MCF 10A (cell line): ENCODE results near the gene PCDH15. TPM values are rescaled to one million over a fixed set of nuclear protein-coding genes. Genes with fewer than 3 reads are reported as not detected.

Source experiments
- BruUV-seq: library from RNA; stranded (reverse); fragments of 400-500 nt; replicated peaks from 2 replicates; lab custom pipeline; 2021; lab: Mats Ljungman, UMichigan
- CTCF ChIA-PET: fragments of 300-600 bp; sonication (Branson Sonifier 250); formaldehyde crosslinking; extraction: SDS; loops from one replicate; lab custom pipeline; 2021; ENCODE audit warnings: antibody characterized with exemption, inconsistent platforms; lab: Yijun Ruan, JAX
- POLR2A ChIA-PET: fragments of 300-600, 350-650 bp; sonication (Branson Sonifier 250); formaldehyde crosslinking; extraction: SDS; loops from one replicate; lab custom pipeline; 2020; ENCODE audit warnings: antibody characterized with exemption, inconsistent platforms; lab: Yijun Ruan, JAX
- DNase-seq: peaks from one replicate; pipeline ENCODE4 v3.0.0-alpha.2; 2018; ENCODE audit not compliant: unreplicated experiment
- H3K27ac Mint-ChIP-seq: one replicate; pipeline ENCODE4 v1.8.0; 2022; ENCODE audit warnings: mild to moderate bottlenecking, low read depth, mixed read lengths; ENCODE audit not compliant: unreplicated experiment
- H3K27me3 Mint-ChIP-seq: one replicate; pipeline ENCODE4 v1.8.0; 2022; ENCODE audit warnings: mixed read lengths; ENCODE audit not compliant: insufficient read depth, unreplicated experiment
- H3K36me3 Mint-ChIP-seq: one replicate; pipeline ENCODE4 v1.8.0; 2022; ENCODE audit warnings: mild to moderate bottlenecking, moderate library complexity, mixed read lengths; ENCODE audit not compliant: insufficient read depth, unreplicated experiment
- H3K4me1 Mint-ChIP-seq: one replicate; pipeline ENCODE4 v1.8.0; 2022; ENCODE audit warnings: mixed read lengths; ENCODE audit not compliant: insufficient read depth, unreplicated experiment
- H3K4me3 Mint-ChIP-seq: one replicate; pipeline ENCODE4 v1.8.0; 2022; ENCODE audit warnings: mild to moderate bottlenecking, moderate library complexity, mixed read lengths; ENCODE audit not compliant: unreplicated experiment
- H3K9me3 Mint-ChIP-seq: one replicate; pipeline ENCODE4 v1.8.0; 2022; ENCODE audit warnings: mixed read lengths; ENCODE audit not compliant: unreplicated experiment
- intact Hi-C: fragments of 100-400 bp; cut with micrococcal nuclease; formaldehyde crosslinking; loops from 2 replicates; pipeline ENCODE4 v1.14.1; 2022
- total RNA-seq: library from RNA; stranded (reverse); gene quantifications from 2 replicates; pipeline ENCODE4 v1.2.3, GENCODE V29; 2022
- TF ChIP-seq, protein P1 (sequence below): fragments of 200-600 bp; IDR thresholded peaks from one replicate; pipeline ENCODE4 v1.8.0; 2022; ENCODE audit warnings: antibody characterized with exemption, mild to moderate bottlenecking; ENCODE audit not compliant: unreplicated experiment

PCDH15 gene
- total RNA-seq, 1 experiment from 2014 or later, result not detected

DNA sequence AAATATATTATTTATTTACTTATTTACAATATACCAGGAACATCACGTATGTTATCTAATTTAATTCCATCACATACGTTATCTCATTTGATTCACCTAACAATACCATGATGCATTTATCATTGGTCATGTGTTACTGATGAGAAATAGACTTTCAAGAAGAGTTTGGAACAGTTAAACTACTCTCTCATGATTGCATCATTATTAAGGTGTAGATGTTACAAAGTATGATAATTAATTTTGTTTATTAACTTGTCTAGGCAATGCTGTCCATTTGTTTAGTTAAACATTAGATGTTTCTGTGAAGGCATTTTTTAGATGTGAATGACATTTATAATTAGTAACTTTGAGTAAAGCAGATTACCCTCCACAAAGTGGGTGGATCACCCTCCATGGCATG lies 32.0 kb upstream of the PCDH15 start:
- intact Hi-C loops, result no loop called here
- H3K4me1 Mint-ChIP-seq, result no peaks in the 10 kb centered on the region
- peaks cover 32% of the 10 kb centered on the region for H3K27me3 Mint-ChIP-seq
- H3K9me3 Mint-ChIP-seq, result no peaks in the 10 kb centered on the region
- TF ChIP-seq, protein P1, sequence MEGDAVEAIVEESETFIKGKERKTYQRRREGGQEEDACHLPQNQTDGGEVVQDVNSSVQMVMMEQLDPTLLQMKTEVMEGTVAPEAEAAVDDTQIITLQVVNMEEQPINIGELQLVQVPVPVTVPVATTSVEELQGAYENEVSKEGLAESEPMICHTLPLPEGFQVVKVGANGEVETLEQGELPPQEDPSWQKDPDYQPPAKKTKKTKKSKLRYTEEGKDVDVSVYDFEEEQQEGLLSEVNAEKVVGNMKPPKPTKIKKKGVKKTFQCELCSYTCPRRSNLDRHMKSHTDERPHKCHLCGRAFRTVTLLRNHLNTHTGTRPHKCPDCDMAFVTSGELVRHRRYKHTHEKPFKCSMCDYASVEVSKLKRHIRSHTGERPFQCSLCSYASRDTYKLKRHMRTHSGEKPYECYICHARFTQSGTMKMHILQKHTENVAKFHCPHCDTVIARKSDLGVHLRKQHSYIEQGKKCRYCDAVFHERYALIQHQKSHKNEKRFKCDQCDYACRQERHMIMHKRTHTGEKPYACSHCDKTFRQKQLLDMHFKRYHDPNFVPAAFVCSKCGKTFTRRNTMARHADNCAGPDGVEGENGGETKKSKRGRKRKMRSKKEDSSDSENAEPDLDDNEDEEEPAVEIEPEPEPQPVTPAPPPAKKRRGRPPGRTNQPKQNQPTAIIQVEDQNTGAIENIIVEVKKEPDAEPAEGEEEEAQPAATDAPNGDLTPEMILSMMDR, result no peak
- no peak for DNase-seq
- ChIA-PET CTCF (no interaction called here), POLR2A (no interaction called here)
- H3K4me3 Mint-ChIP-seq, result no peak overlapping the region
- H3K27ac Mint-ChIP-seq, result no peak overlapping the region
- BruUV-seq, result no TSS peak
- no peaks in the 10 kb centered on the region for H3K36me3 Mint-ChIP-seq

DNA sequence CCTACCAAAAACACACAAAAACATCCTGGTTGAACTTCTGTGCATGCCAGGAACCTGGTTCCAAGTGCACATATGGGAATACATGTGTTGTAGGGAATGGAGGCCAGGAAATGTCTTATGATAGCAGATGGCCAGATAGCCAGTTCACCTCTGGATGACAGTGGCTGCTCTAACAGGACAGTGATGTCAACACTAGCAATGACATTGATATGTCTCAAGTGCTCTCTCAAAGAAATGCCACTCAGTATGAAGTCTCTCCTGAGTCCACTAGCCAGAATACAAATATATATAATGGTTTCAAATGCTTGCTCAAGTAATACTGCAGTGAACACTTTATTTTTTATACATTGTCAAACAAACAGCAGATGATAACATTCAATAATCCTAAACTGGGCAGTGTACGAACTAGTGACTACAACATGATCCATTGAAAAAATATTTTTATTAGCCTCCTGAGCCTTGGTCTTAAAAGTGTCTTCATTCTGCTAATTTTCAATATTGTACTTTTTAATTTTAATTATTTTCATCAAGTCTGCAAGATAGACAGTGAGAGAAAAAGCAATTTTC lies 26.0 kb upstream of the PCDH15 start:
- no peaks in the 10 kb centered on the region for H3K4me1 Mint-ChIP-seq
- CTCF ChIA-PET, result no interaction called here
- TF ChIP-seq, protein P1, result no peak
- H3K27me3 Mint-ChIP-seq, result peaks cover 33% of the 10 kb centered on the region
- no peak overlapping the region for H3K27ac Mint-ChIP-seq
- no peaks in the 10 kb centered on the region for H3K9me3 Mint-ChIP-seq
- POLR2A ChIA-PET, result no interaction called here
- no peaks in the 10 kb centered on the region for H3K36me3 Mint-ChIP-seq
- BruUV-seq, result no TSS peak
- H3K4me3 Mint-ChIP-seq, result no peak overlapping the region
- DNase-seq, result no peak
- intact Hi-C loops, result loop anchor here (1.0 kb wide), 1 partner anchor 11 kb away; no protein-coding TSS in a partner anchor

DNA sequence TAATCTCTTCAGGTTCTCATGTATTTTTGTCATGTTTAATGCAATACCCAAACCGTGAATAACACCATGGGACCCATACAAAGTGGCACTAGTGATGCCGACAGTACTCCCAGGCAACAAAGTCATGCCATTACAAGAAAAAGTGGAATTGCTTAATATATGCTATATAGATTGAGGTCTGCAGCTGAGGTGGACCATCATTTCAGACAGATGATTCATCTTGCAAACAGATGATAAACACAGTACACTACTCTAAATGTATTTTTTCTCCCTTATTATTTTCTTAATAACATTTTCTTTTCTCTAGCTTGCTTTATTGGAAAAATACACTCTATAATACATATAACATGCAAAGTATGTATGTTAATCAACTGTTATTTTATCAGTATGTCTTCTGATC lies 14.6 kb upstream of the PCDH15 start:
- ChIA-PET POLR2A (no interaction called here), CTCF (no interaction called here)
- TF ChIP-seq, protein P1, result no peak
- H3K36me3 Mint-ChIP-seq, result no peaks in the 10 kb centered on the region
- H3K27me3 Mint-ChIP-seq, result peaks cover 57% of the 10 kb centered on the region
- intact Hi-C loops, result no loop called here
- no peak for DNase-seq
- peaks cover 7% of the 10 kb centered on the region for H3K9me3 Mint-ChIP-seq
- H3K4me1 Mint-ChIP-seq, result no peaks in the 10 kb centered on the region
- no peak overlapping the region for H3K27ac Mint-ChIP-seq
- no peak overlapping the region for H3K4me3 Mint-ChIP-seq
- BruUV-seq, result no TSS peak

DNA sequence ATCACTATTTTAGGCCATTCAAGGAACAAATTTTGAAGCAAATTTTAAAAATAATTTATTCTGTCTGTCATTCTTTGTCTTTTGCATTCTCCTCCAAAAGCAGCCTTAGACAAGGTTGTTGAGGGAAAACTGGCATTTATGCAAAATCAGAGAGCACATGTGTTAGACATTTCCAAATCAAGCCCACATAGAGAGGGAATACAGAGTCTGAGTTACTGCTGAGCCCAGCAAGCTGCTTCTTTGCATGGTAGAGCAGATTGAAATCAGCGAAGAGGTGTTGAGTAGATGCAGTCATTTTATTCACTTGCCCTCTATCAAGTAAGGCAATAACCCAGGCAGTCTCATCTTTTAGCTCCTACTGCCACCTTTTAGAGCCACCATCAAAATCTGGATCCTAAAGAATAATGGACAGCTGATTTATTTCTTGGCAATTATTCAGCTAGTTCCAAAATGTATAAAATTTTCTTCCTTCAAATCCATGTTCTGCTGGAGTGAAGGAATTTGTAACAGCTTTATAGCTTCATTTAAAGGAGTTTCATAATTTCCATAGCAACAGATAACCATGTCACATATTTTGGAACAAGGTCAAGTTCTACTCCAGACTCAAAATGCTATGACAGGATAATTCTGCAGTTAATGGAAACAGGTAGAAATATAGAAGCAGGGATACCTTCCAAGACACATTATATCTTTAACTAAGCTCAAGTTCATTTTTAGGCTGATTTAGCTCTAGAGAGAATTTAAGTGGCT lies 7.3 kb upstream of the PCDH15 start:
- no TSS peak for BruUV-seq
- Mint-ChIP-seq H3K27me3 (peaks cover 33% of the 10 kb centered on the region), H3K36me3 (no peaks in the 10 kb centered on the region), H3K9me3 (peaks cover 7% of the 10 kb centered on the region), H3K4me3 (no peak overlapping the region), H3K27ac (no peak overlapping the region), H3K4me1 (no peaks in the 10 kb centered on the region)
- no peak for DNase-seq
- intact Hi-C loops, result no loop called here
- TF ChIP-seq, protein P1, result no peak
- CTCF ChIA-PET, result no interaction called here
- POLR2A ChIA-PET, result no interaction called here
